Measurements from ENCODE around the gene RBP2. TPM values are rescaled to one million over a fixed set of nuclear protein-coding genes. Genes with fewer than 3 reads are reported as not detected.

Gene RBP2
- total and polyA plus RNA-seq, 2 of the 8 experiments (the other 6 are each of a cell fraction or from before 2014, with no cell fraction given), result not detected

Other genes with a start within 250 kb of the RBP2 start
- gene MRPS22, start 132.5 kb downstream of the RBP2 start, total RNA-seq (2021; fragmentation: NEBNext Ultra II Directional; extraction: Animal tissue kit (Norgen Biotek cat#: 25700)), result 45.3 and 45.8 TPM in 2 replicates
- gene MRPS22, start 132.5 kb downstream of the RBP2 start, polyA plus RNA-seq (2011; rRNA removed), result 27.2 and 28.3 TPM in 2 replicates
- gene COPB2, start 86.9 kb downstream of the RBP2 start, total RNA-seq (2021; fragmentation: NEBNext Ultra II Directional; extraction: Animal tissue kit (Norgen Biotek cat#: 25700)), result 111 and 119 TPM in 2 replicates
- gene COPB2, start 86.9 kb downstream of the RBP2 start, polyA plus RNA-seq (2011; rRNA removed), result 25.2 and 40.3 TPM in 2 replicates
- gene RBP1, start 63.2 kb upstream of the RBP2 start, total RNA-seq (2021; fragmentation: NEBNext Ultra II Directional; extraction: Animal tissue kit (Norgen Biotek cat#: 25700)), result 47.8 and 56.6 TPM in 2 replicates
- 54.5 and 79.4 TPM in 2 replicates for gene RBP1, start 63.2 kb upstream of the RBP2 start, polyA plus RNA-seq (2011; rRNA removed)
- 3.5 and 4.3 TPM in 2 replicates for gene NMNAT3, start 201.5 kb upstream of the RBP2 start, total RNA-seq (2021; fragmentation: NEBNext Ultra II Directional; extraction: Animal tissue kit (Norgen Biotek cat#: 25700))
- gene NMNAT3, start 201.5 kb upstream of the RBP2 start, polyA plus RNA-seq (2011; rRNA removed), result 4.2 and 6.3 TPM in 2 replicates